Astrocyte of the spinal cord (primary cell): ENCODE results near the gene DIP2C.
"Not testable (repeated sequence)": the region's sequence is repeated elsewhere in the genome, so short reads cannot be mapped to it uniquely, and the experiment has no call there.

Experiments used
- DNase-seq: peaks from one replicate; pipeline ENCODE4 v3.0.0; 2011; ENCODE audit warnings: low read depth, low spot score
- H3K4me3 ChIP-seq: 2 replicates; pipeline ENCODE4 v1.5.1; 2011; ENCODE audit warnings: low read depth, mild to moderate bottlenecking, low read length, moderate library complexity
- in situ Hi-C: cut with HindIII; loops from 2 replicates; pipeline ENCODE4 v1.10.0; 2017; ENCODE audit warnings: low sequenced_read_pairs
- TF ChIP-seq, protein P1 (sequence below): IDR thresholded peaks from 2 replicates; pipeline ENCODE4 v1.5.1; 2012; ENCODE audit warnings: low read depth, mild to moderate bottlenecking, low read length, inconsistent platforms

The DIP2C gene

DNA sequence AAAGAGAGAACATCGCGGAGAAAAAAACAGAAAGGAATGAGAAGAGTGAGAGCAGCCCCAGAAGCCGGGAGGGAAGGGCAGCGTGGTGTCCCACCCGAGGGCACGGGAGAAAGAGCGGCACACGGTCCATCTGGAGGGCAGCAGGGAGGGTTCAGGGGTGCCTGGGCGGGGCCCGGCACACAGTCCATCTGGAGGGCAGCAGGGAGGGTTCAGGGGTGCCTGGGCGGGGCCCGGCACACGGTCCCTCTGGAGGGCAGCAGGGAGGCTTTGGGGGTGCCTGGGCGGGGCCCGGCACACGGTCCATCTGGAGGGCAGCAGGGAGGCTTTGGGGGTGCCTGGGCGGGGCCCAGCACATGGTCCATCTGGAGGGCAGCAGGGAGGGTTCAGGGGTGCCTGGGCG, 381.8 kb downstream of the DIP2C start:
- TF ChIP-seq, protein P1, sequence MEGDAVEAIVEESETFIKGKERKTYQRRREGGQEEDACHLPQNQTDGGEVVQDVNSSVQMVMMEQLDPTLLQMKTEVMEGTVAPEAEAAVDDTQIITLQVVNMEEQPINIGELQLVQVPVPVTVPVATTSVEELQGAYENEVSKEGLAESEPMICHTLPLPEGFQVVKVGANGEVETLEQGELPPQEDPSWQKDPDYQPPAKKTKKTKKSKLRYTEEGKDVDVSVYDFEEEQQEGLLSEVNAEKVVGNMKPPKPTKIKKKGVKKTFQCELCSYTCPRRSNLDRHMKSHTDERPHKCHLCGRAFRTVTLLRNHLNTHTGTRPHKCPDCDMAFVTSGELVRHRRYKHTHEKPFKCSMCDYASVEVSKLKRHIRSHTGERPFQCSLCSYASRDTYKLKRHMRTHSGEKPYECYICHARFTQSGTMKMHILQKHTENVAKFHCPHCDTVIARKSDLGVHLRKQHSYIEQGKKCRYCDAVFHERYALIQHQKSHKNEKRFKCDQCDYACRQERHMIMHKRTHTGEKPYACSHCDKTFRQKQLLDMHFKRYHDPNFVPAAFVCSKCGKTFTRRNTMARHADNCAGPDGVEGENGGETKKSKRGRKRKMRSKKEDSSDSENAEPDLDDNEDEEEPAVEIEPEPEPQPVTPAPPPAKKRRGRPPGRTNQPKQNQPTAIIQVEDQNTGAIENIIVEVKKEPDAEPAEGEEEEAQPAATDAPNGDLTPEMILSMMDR: no peak
- no peak for DNase-seq
- in situ Hi-C loops: no loop called here
- no peak overlapping the region for H3K4me3 ChIP-seq

DNA sequence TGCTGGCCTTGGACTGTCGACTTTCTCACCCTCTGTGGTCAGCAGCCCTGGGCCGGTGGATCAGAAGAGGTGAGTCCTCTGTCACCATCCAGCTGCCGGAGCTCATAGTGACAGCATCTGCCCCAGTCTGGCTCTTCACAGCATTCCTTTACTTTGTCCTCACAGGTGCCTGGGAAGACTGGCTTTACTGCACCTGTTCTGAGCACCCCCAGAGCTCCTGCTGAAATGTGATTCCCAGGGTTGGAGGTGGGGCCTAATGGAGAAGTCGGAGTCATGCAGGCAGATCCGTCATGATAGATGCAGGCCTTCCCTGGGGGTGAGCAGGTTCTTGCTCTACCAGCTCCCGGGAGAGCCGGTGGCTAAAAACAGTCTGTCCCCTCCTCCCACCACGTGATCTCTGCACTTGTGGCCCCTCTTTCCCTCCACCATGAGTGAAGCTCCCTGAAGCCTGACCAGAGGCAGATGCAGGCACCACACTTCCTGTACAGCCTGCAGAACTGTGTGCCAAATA, 382.7 kb downstream of the DIP2C start:
- in situ Hi-C loops: no loop called here
- TF ChIP-seq, protein P1: no peak
- DNase-seq: no peak
- H3K4me3 ChIP-seq: no peak overlapping the region

DNA sequence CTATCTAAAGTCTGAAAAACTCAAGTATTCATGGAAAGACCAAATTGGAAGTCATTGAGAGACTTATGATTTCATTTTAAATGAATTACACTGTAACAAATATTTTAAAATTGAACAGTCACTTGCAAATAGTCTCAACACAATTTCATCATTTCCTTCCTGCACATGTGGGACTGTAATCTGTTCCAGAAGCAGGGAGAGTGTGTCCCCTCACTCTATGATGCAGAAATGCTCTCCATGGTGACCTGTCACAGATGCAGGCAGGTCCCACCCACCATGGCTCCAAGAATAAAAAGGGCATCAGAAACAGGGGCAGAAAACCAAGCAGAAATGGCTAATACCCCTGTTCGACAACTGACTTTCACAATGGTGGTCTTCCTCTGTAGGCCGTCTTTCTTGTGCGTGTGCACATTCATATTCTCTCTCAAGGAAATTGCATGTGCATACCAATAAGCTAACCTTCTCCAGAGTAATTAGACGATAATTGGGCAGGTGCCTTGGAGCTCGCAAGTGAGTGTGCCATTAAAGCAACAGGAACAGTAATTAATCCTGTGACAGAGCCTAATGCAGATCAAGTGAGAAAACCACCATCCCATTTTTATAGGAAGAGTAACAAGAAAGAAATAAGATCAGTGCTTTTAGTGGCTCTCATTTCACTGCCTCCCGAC, 383.3 kb downstream of the DIP2C start:
- in situ Hi-C loops: no loop called here
- TF ChIP-seq, protein P1: no peak
- H3K4me3 ChIP-seq: no peak overlapping the region
- no peak for DNase-seq

DNA sequence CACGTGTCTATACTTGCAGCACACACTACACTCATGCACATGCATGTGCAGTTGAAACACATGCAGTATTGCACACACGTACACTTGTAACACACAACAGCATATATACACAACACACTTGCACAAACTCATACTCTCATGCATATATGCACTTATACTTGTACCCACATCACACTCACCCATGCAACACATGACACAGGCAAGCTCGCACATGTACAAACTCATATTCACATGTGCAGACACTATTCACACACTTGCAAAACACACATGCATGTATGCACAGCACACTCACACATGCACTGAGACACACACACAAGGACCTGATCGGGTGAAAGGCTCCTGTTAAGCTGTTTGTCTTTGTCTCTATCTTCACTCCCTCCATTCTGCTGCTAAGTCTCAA, 384.4 kb downstream of the DIP2C start:
- DNase-seq: no peak
- no peak overlapping the region for H3K4me3 ChIP-seq
- in situ Hi-C loops: no loop called here
- TF ChIP-seq, protein P1: no peak

DNA sequence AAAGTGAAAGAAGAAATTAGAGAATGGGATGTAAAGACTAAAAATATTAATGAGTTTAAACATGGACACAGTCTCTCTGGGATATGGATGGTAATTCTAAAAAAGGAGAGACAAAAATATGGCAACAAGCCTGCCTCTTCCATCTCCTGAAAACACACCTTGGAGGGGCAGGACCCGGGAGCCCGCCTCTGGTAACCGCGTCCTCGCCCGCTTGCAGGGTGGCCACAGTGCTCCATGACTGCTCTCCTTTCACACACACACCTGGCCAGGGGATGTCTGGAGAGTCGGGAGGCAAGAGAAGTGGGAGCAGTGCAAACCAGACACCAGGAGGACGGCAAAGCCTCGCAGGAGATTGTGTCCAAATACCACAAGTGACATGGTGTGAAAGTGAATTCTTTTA, 387.9 kb downstream of the DIP2C start:
- TF ChIP-seq, protein P1: no peak
- H3K4me3 ChIP-seq: no peak overlapping the region

DNA sequence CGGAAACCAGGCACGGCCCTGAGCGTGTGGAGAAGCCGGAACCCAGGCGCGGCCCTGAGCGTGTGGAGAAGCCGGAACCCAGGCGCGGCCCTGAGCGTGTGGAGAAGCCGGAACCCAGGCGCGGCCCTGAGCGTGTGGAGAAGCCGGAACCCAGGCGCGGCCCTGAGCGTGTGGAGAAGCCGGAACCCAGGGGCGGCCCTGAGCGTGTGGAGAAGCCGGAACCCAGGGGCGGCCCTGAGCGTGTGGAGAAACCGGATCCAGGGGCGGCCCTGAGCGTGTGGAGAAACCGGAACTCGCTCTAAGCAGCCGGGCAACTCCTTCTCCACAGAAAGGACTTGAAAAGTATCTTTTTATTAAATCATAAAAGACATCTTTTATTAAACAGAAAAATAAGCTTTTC, 388.9 kb downstream of the DIP2C start:
- H3K4me3 ChIP-seq, DNase-seq, in situ Hi-C loops: not testable (repeated sequence)

More for the DNA sequence above, 387.9 kb downstream of the DIP2C start:
- in situ Hi-C loops: no loop called here
- no peak for DNase-seq

DNA sequence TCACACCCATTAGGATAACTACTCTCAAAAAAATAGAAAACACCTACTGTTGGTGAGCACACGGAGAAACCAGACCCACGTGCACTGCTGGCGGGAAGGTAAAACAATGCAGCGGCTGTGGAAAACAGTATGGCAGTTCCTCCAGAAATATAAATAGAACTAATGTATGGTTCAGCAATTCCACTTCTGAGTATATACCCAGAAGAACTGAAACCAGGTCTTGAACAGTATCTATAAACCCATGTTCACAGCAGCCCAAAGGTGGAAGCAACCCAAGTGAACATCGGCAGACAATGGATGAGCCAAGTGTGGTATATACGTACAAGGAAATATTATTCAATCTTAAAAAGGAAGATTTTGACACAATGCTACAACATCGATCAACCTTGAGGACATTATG, 389.5 kb downstream of the DIP2C start:
- in situ Hi-C loops: no loop called here
- H3K4me3 ChIP-seq: no peak overlapping the region
- no peak for DNase-seq
- TF ChIP-seq, protein P1: no peak
